GM12878 (cell line): ENCODE data around the gene GPR179. TPM values are rescaled to one million over a fixed set of nuclear protein-coding genes. Genes with fewer than 3 reads are reported as not detected.

Source experiments
- ATAC-seq: fragments of 200-7000 bp; cut with Tn5 transposase; 3 replicates; pipeline ENCODE4 v1.9.1; 2020; ENCODE audit warnings: mild to moderate bottlenecking, moderate library complexity
- BruUV-seq: library from RNA; stranded (reverse); fragments of 400-500 nt; replicated peaks from 2 replicates; lab custom pipeline; 2021; lab: Mats Ljungman, UMichigan
- CTCF ChIA-PET: fragments of 300-600 bp; sonication (Branson Sonifier 250); formaldehyde crosslinking; extraction: SDS; loops from one replicate; lab custom pipeline; 2021; ENCODE audit warnings: inconsistent platforms; lab: Yijun Ruan, JAX
- POLR2A ChIA-PET: fragments of 350-600 bp; formaldehyde crosslinking; extraction: SDS; loops from one replicate; lab custom pipeline; 2021; ENCODE audit warnings: inconsistent platforms; lab: Charles Lee
- RAD21 ChIA-PET: fragments of 300-600 bp; sonication (Branson Sonifier 250); formaldehyde crosslinking; loops from one replicate; lab custom pipeline; 2023; ENCODE audit warnings: antibody characterized with exemption; ENCODE audit not compliant: unreplicated experiment; lab: Charles Lee
- SMC1A ChIA-PET: fragments of 300-600 bp; sonication (Branson Sonifier 250); formaldehyde crosslinking; loops from one replicate; lab custom pipeline; 2023; ENCODE audit not compliant: unreplicated experiment, uncharacterized antibody; lab: Charles Lee
- DNase-seq: peaks from one replicate; pipeline ENCODE4 v3.0.0-alpha.2; 2011; ENCODE audit warnings: low read depth, low spot score
- FAIRE-seq: peaks from 3 replicates; lab custom pipeline; 2011; peaks lifted over from hg19 to GRCh38; lab: Jason Lieb, UNC
- H2AFZ ChIP-seq: 2 replicates; pipeline ENCODE4 v1.6.0; 2011; ENCODE audit warnings: low read depth, low read length, control low read depth; ENCODE audit not compliant: control insufficient read depth
- H3K27ac ChIP-seq: 2 replicates; pipeline ENCODE4 v1.5.1; 2011; ENCODE audit warnings: control low read depth; ENCODE audit not compliant: control insufficient read depth, insufficient read depth
- H3K27me3 ChIP-seq, 2 experiments: replicated peaks in 1 of 2; 2 replicates each; pipeline versions ENCODE4 v1.6.0 to v1.6.1; 2011; ENCODE audit warnings: low read length in 1 of 2; ENCODE audit not compliant: control insufficient read depth in 2 of 2, insufficient read depth in 2 of 2
- H3K36me3 ChIP-seq, 2 experiments: 2 replicates each; pipeline ENCODE4 v1.5.1; 2011; ENCODE audit warnings: low read length in 1 of 2; ENCODE audit not compliant: control insufficient read depth in 2 of 2, insufficient read depth in 2 of 2
- H3K4me1 ChIP-seq: 2 replicates; pipeline ENCODE4 v1.6.1; 2011; ENCODE audit warnings: mild to moderate bottlenecking, low read length, moderate library complexity, mixed read lengths; ENCODE audit not compliant: control insufficient read depth, insufficient read depth
- H3K4me2 ChIP-seq: 2 replicates; pipeline ENCODE4 v1.6.0; 2011; ENCODE audit warnings: control low read depth; ENCODE audit not compliant: control insufficient read depth, insufficient read depth
- H3K4me3 ChIP-seq: fragments of 200-600 bp; sonication (generic); 2 replicates; pipeline ENCODE4 v1.5.1; 2016
- H3K79me2 ChIP-seq: 2 replicates; pipeline ENCODE4 v1.6.0; 2011; ENCODE audit warnings: low read length; ENCODE audit not compliant: control insufficient read depth, insufficient read depth
- H3K9ac ChIP-seq: 2 replicates; pipeline ENCODE4 v1.8.0; 2011; ENCODE audit warnings: low read length, control low read depth, mixed read lengths; ENCODE audit not compliant: control insufficient read depth, insufficient read depth
- H3K9me3 ChIP-seq: replicated peaks from 3 replicates; pipeline ENCODE4 v1.5.1; 2011; ENCODE audit warnings: mild to moderate bottlenecking, low read length; ENCODE audit not compliant: control insufficient read depth, insufficient read depth
- H4K20me1 ChIP-seq: 2 replicates; pipeline ENCODE4 v1.6.0; 2011; ENCODE audit not compliant: control insufficient read depth, insufficient read depth
- BCL11A ChIP-seq: IDR thresholded peaks from 2 replicates; pipeline ENCODE4 v1.6.1; 2011; ENCODE audit warnings: low read depth, low read length
- CHD1 ChIP-seq: IDR thresholded peaks from 2 replicates; pipeline ENCODE4 v1.6.1; 2012; ENCODE audit warnings: low read depth, low read length, improper control_type of control experiment
- HCFC1 ChIP-seq: fragments of 150-350 bp; IDR thresholded peaks from 2 replicates; pipeline ENCODE4 v1.6.1; 2014; ENCODE audit warnings: low read length
- JUND ChIP-seq: IDR thresholded peaks from 2 replicates; pipeline ENCODE4 v1.6.1; 2012; ENCODE audit warnings: low read depth, mild to moderate bottlenecking, low read length, improper control_type of control experiment, moderate library complexity
- NR2C2 ChIP-seq: IDR thresholded peaks from 2 replicates; pipeline ENCODE4 v1.6.1; 2011; ENCODE audit warnings: borderline replicate concordance, low read depth; ENCODE audit not compliant: control insufficient read depth, insufficient read length
- PAX5 ChIP-seq: IDR thresholded peaks from 2 replicates; pipeline ENCODE4 v1.6.1; 2011; ENCODE audit warnings: low read depth, low read length, borderline replicate concordance
- POLR2AphosphoS2 ChIP-seq: IDR thresholded peaks from 2 replicates; pipeline ENCODE4 v1.6.1; 2011; ENCODE audit warnings: low read depth, mild to moderate bottlenecking, low read length, improper control_type of control experiment, moderate library complexity
- RCOR1 ChIP-seq: conservative IDR thresholded peaks from 2 replicates; pipeline ENCODE4 v1.6.1; 2012; ENCODE audit warnings: low read depth, low read length, improper control_type of control experiment
- SIX5 ChIP-seq: IDR thresholded peaks from 2 replicates; pipeline ENCODE4 v1.6.1; 2011; ENCODE audit warnings: mild to moderate bottlenecking, low read depth, low read length, moderate library complexity; ENCODE audit not compliant: severe bottlenecking
- SP1 ChIP-seq: IDR thresholded peaks from one replicate; pipeline ENCODE4 v1.6.1; 2011; ENCODE audit warnings: low read depth, low read length
- TCF12 ChIP-seq: IDR thresholded peaks from 2 replicates; pipeline ENCODE4 v1.6.1; 2011; ENCODE audit warnings: low read depth, mild to moderate bottlenecking, low read length
- TCF3 ChIP-seq: IDR thresholded peaks from 2 replicates; pipeline ENCODE4 v1.6.1; 2012; ENCODE audit warnings: low read depth, mild to moderate bottlenecking, low read length, borderline replicate concordance; ENCODE audit not compliant: insufficient read depth
- ZBED1 ChIP-seq: IDR thresholded peaks from 2 replicates; pipeline ENCODE4 v1.6.1; 2016; ENCODE audit warnings: borderline replicate concordance
- whole genome bisulfite sequencing: methylation state at CpG from one replicate; pipeline ENCODE4 v1.1.6; 2016; ENCODE audit warnings: low lambda C conversion rate; ENCODE audit not compliant: insufficient replicate concordance, insufficient coverage; ENCODE audit errors: missing lambda C conversion rate; 5-methylcytosine and 5-hydroxymethylcytosine counted together
- in situ Hi-C: fragments of 300-500 bp; cut with MboI; formaldehyde crosslinking; loops from 9 replicates; pipeline ENCODE4 v1.14.3; 2018; ENCODE audit warnings: mixed read lengths
- intact Hi-C: fragments of 100-400 bp; cut with micrococcal nuclease; formaldehyde crosslinking; loops from one replicate; pipeline ENCODE4 v1.14.2; 2022; ENCODE audit not compliant: unreplicated experiment
- polyA plus RNA-seq, 11 experiments: library from polyadenylated mRNA; depleted of rRNA in 4 of 11; unstranded in 6 of 11; stranded (reverse) in 5 of 11; fragments of >200 nt; fragmentation: Nextera tagmentation in 4 of 11; fragmentation: Illumina TruSeq in 1 of 11; extraction: Ambion mirVana in 4 of 11; extraction: Trizol in 1 of 11; gene quantifications; 1 replicate in 1 of 11; 2 replicates in 10 of 11; pipeline versions ENCODE4 v1.2.1 to v1.2.3, GENCODE V29; 2011 to 2016; ENCODE audit warnings: inconsistent platforms in 2 of 11, missing spikeins in 2 of 11, low read depth in 1 of 11
- total RNA-seq, 4 experiments: library from RNA; depleted of rRNA in 3 of 4; stranded (reverse); fragments of >200 nt in 3 of 4; fragmentation: Illumina TruSeq in 1 of 4; extraction: Trizol in 1 of 4; gene quantifications; 2 replicates each; pipeline versions ENCODE4 v1.2.1 to v1.2.3, GENCODE V29; 2013 to 2021
- TF ChIP-seq, protein P1 (sequence below): fragments of 450-650 bp; IDR thresholded peaks from 2 replicates; pipeline ENCODE4 v1.6.1; 2017; ENCODE audit warnings: antibody characterized with exemption, mild to moderate bottlenecking, moderate library complexity
- TF ChIP-seq, protein P2 (sequence below): IDR thresholded peaks from 2 replicates; pipeline ENCODE4 v1.6.1; 2012; ENCODE audit warnings: low read depth, low read length, improper control_type of control experiment
- TF ChIP-seq, protein P3 (sequence below): IDR thresholded peaks from 2 replicates; pipeline ENCODE4 v1.6.1; 2012; ENCODE audit warnings: mild to moderate bottlenecking, low read depth, low read length

GPR179 gene
- total and polyA plus RNA-seq, 10 of the 15 experiments (the other 5 are each of a cell fraction or from before 2014, with no cell fraction given), result under 0.01 to 0.08 (median 0.01) TPM; not detected in 3

DNA sequence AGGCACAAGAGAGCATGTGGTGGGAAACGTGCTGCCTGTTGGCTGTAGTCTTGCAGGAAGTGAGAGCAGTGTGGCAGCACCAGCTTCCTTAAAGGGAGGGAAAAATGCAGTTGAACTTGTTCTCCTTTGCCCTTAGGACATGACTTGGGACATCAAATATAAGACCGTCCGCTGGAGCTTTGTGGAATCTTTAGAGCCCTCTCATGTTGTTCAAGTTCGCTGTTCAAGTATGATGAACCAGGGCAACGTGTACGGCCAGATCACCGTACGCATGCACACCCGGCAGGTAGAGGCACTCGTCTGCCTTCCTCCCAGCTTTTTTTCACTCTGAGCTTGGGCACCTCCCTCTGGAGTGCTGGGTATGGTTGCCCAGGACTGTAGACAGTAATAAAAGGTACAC lies 23.3 kb downstream of the GPR179 start:
- ChIA-PET CTCF (interaction anchor here (0.7 to 1.3 kb wide), 3 partner anchors 11 to 17 kb away, joined by 3 to 5 read pairs (median 3); no protein-coding TSS in a partner anchor), RAD21 (interaction anchor here (1.6 kb wide), 1 partner anchor 94 kb away, joined by 3 read pairs; no protein-coding TSS in a partner anchor), SMC1A (no interaction called here), POLR2A (no interaction called here)
- Histone ChIP-seq H3K4me3 (no peak overlapping the region), H3K9me3 (no peaks in the 10 kb centered on the region; the same call in 2 of the 3 replicates), H3K27me3 (no peaks in the 10 kb centered on the region), H2AFZ (no peak overlapping the region), H3K79me2 (no peaks in the 10 kb centered on the region), H3K4me2 (no peak overlapping the region), H3K36me3 (peaks cover 5 to 11% of the 10 kb centered on the region in 2 experiments), H3K27ac (no peak overlapping the region), H4K20me1 (no peaks in the 10 kb centered on the region), H3K4me1 (no peaks in the 10 kb centered on the region), H3K9ac (no peak overlapping the region)
- no peak for ATAC-seq
- no peak for DNase-seq
- WGBS, result 96% methylated on average over 10 of the region's 10 CpGs
- FAIRE-seq, result no peak
- no TSS peak for BruUV-seq
- in situ Hi-C loops, result no loop called here
- TF ChIP-seq SIX5, result no peak
- TF ChIP-seq ZBED1, result no peak
- TF ChIP-seq TCF3, result no peak
- TF ChIP-seq, protein P1, sequence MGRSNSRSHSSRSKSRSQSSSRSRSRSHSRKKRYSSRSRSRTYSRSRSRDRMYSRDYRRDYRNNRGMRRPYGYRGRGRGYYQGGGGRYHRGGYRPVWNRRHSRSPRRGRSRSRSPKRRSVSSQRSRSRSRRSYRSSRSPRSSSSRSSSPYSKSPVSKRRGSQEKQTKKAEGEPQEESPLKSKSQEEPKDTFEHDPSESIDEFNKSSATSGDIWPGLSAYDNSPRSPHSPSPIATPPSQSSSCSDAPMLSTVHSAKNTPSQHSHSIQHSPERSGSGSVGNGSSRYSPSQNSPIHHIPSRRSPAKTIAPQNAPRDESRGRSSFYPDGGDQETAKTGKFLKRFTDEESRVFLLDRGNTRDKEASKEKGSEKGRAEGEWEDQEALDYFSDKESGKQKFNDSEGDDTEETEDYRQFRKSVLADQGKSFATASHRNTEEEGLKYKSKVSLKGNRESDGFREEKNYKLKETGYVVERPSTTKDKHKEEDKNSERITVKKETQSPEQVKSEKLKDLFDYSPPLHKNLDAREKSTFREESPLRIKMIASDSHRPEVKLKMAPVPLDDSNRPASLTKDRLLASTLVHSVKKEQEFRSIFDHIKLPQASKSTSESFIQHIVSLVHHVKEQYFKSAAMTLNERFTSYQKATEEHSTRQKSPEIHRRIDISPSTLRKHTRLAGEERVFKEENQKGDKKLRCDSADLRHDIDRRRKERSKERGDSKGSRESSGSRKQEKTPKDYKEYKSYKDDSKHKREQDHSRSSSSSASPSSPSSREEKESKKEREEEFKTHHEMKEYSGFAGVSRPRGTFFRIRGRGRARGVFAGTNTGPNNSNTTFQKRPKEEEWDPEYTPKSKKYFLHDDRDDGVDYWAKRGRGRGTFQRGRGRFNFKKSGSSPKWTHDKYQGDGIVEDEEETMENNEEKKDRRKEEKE, result no peak
- TF ChIP-seq JUND, result no peak
- no peak for TF ChIP-seq RCOR1
- no peak for TF ChIP-seq SP1
- TF ChIP-seq, protein P2, sequence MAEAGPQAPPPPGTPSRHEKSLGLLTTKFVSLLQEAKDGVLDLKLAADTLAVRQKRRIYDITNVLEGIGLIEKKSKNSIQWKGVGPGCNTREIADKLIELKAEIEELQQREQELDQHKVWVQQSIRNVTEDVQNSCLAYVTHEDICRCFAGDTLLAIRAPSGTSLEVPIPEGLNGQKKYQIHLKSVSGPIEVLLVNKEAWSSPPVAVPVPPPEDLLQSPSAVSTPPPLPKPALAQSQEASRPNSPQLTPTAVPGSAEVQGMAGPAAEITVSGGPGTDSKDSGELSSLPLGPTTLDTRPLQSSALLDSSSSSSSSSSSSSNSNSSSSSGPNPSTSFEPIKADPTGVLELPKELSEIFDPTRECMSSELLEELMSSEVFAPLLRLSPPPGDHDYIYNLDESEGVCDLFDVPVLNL, result no peak
- TF ChIP-seq, protein P3, sequence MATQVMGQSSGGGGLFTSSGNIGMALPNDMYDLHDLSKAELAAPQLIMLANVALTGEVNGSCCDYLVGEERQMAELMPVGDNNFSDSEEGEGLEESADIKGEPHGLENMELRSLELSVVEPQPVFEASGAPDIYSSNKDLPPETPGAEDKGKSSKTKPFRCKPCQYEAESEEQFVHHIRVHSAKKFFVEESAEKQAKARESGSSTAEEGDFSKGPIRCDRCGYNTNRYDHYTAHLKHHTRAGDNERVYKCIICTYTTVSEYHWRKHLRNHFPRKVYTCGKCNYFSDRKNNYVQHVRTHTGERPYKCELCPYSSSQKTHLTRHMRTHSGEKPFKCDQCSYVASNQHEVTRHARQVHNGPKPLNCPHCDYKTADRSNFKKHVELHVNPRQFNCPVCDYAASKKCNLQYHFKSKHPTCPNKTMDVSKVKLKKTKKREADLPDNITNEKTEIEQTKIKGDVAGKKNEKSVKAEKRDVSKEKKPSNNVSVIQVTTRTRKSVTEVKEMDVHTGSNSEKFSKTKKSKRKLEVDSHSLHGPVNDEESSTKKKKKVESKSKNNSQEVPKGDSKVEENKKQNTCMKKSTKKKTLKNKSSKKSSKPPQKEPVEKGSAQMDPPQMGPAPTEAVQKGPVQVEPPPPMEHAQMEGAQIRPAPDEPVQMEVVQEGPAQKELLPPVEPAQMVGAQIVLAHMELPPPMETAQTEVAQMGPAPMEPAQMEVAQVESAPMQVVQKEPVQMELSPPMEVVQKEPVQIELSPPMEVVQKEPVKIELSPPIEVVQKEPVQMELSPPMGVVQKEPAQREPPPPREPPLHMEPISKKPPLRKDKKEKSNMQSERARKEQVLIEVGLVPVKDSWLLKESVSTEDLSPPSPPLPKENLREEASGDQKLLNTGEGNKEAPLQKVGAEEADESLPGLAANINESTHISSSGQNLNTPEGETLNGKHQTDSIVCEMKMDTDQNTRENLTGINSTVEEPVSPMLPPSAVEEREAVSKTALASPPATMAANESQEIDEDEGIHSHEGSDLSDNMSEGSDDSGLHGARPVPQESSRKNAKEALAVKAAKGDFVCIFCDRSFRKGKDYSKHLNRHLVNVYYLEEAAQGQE, result no peak
- TF ChIP-seq CHD1, result no peak
- no peak for TF ChIP-seq BCL11A
- no peak for TF ChIP-seq PAX5
- TF ChIP-seq TCF12, result no peak
- TF ChIP-seq POLR2AphosphoS2, result no peak
- no peak for TF ChIP-seq HCFC1
- no peak for TF ChIP-seq NR2C2
- intact Hi-C loops, result no loop called here
